Measurements from ENCODE around the gene PNMA1.

Gene PNMA1

GRCh38 chr14:73738518-73739173 is 24.5 kb upstream of the PNMA1 start:
- DNase-seq = no peak

GRCh38 chr14:73736842-73737241 is 22.7 kb upstream of the PNMA1 start:
- DNase-seq = no peak

- no peak for DNase-seq
Observed at GRCh38 chr14:73732006-73732405, 17.8 kb upstream of the PNMA1 start.

- no peak for DNase-seq
Observed at GRCh38 chr14:73731111-73731510, 16.9 kb upstream of the PNMA1 start.

- no peak for DNase-seq
Observed at GRCh38 chr14:73729556-73730265, 15.5 kb upstream of the PNMA1 start.

GRCh38 chr14:73728717-73729330 is 14.6 kb upstream of the PNMA1 start:
- DNase-seq = peak; percentile 96 to 99 (median 97)

GRCh38 chr14:73727166-73727565 is 13.0 kb upstream of the PNMA1 start:
- DNase-seq = no peak

- DNase-seq = no peak
Observed at GRCh38 chr14:73726025-73726961, 12.1 kb upstream of the PNMA1 start.

GRCh38 chr14:73725116-73726024 is 11.2 kb upstream of the PNMA1 start:
- peak in 2 of 4 experiments; percentile 33 to 40 for DNase-seq

- no peak for DNase-seq
Observed at GRCh38 chr14:73724696-73725095, 10.5 kb upstream of the PNMA1 start.

GRCh38 chr14:73723797-73724661 is 9.8 kb upstream of the PNMA1 start:
- peak; percentile 67 to 83 (median 73) for DNase-seq

GRCh38 chr14:73723406-73723796 is 9.2 kb upstream of the PNMA1 start:
- no peak for DNase-seq

- no peak for DNase-seq
Observed at GRCh38 chr14:73722581-73722980, 8.4 kb upstream of the PNMA1 start.

- no peak for DNase-seq
Observed at GRCh38 chr14:73721101-73721821, 7.1 kb upstream of the PNMA1 start.

GRCh38 chr14:73720636-73721035 is 6.5 kb upstream of the PNMA1 start:
- DNase-seq = no peak

- no peak for DNase-seq
Observed at GRCh38 chr14:73719791-73720190, 5.6 kb upstream of the PNMA1 start.

GRCh38 chr14:73719361-73719760 is 5.2 kb upstream of the PNMA1 start:
- DNase-seq = no peak

- DNase-seq = no peak
Observed at GRCh38 chr14:73718418-73719251, 4.5 kb upstream of the PNMA1 start.
